NCI-H2081 treated with DMSO at 0.1 percent for 48 hours (cell line): ENCODE results near the gene CCN6.

Experiments used
- DNase-seq: peaks from one replicate; lab custom pipeline; 2025; lab: John Stamatoyannopoulos, UW

The CCN6 gene

GRCh38 chr6:112117554-112117953, 63.6 kb downstream of the CCN6 start:
- no peak for DNase-seq

DNA sequence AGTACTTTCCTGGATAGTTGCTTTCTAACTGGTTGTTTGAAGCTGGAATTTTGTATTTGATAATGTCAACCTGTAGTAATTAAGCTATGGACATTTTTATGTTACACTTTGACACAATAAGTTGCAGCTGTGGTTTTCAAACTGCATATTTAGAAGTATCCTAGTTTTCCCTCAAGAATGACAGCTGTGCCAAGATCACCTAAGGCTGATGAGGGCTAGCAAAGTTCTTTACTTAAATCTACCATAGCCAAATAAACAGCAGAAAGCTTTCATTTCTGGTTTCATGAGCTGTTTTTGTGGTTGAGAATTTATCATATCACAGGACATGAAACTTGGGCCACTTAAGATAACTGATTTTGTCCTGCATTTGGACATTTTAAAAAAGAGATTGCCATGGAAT, 64.1 kb downstream of the CCN6 start:
- no peak for DNase-seq
